HG02588 (cell line): Measurements from ENCODE around the gene NME7.
"Not testable (repeated sequence)": the region's sequence is repeated elsewhere in the genome, so short reads cannot be mapped to it uniquely, and the experiment has no call there.

Experiments
- ATAC-seq: cut with Tn5 transposase; IDR thresholded peaks from one replicate; pipeline ENCODE4 v1.9.1; 2021; ENCODE audit warnings: mild to moderate bottlenecking, moderate library complexity; ENCODE audit not compliant: unreplicated experiment

NME7 gene

DNA sequence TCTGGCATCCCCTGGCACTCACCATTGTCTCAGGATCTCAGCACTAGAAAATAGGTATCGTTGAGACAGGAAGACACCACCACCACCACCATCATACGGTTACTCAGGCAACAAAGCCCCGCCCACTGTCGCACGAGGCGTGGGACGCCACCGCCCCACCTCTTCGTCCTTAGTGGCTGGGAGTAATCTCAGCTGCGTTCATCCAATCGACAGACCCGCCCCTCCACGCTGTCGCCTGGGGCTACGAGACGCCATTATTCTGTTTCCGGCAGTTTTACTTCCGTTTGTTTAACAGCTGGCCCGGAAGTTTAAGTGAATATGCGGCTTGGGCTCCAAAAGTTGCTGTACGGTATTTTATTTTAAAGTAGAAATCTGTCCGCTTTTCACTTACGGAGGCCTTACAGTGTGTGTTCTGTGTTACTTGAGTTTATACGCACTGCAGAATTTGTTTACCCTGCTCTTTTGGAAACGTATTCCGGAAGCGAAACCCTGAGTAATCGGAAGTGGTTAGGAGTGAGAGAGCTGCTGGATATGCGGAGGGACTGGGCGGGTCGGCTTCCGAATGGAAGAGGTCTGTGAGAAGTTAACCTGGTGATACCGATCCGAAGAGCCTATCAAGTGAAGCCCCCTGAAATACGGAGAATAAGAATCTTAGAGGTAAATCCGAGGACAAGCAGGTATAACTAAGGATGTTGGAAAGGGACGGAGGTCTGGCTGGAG, at the start of gene NME7, which contains the start of gene BLZF1:
Gene NME7 (minus strand): TSS at position 112 of the 720 bp plus-strand sequence. CDS start 87 bp downstream, at position 25.
Gene BLZF1 (plus strand): TSS at position 510 of the 720 bp plus-strand sequence. CDS start 1,328 bp downstream, outside the sequence.
- ATAC-seq: peak; percentile 97

DNA sequence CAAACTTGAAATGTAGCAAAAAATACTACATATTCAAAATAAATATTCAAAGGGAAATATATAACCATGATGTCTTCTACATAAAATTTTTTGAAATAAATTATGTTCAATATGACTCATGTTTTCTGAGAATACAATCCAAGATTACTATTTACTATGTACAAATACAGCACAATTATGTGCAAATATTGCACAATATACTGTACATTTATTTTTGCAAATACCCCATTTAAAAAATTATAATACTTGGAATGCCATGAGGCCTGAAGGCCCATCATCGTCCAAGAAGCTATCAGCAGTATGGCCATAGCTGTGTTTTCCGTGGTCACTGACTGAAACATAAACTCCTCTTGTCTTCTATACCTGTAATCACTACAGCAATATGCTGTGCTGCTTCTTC, 47.4 kb upstream of the NME7 start:
- ATAC-seq: no peak

GRCh38 chr1:169408340-169408739, 40.7 kb upstream of the NME7 start:
- not testable (repeated sequence) for ATAC-seq

- not testable (repeated sequence) for ATAC-seq
Observed at GRCh38 chr1:169402578-169402977, 35.0 kb upstream of the NME7 start.

- ATAC-seq: no peak
Observed at GRCh38 chr1:169395955-169396354, 28.4 kb upstream of the NME7 start.

DNA sequence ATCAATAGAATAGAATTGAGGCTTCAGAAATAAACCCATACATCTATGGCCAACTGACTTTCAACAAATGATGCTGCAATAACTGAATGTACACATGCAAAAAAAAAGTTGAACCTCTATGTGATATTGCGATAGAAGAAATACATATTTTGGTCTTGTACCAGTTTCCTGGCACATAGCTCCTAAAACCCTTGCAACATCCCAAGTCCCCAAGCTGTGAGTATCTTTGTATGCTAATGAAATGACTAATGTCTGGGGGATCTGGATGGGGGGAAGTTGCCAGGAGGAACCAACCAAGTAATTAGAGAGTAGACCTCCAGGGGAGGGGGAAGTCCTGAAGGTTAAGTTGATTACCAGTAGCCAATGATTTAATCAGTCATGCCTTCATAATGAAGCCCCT, 24.8 kb upstream of the NME7 start:
- no peak for ATAC-seq

- peak; percentile 63 for ATAC-seq
Observed at GRCh38 chr1:169390303-169390702, 22.7 kb upstream of the NME7 start.

GRCh38 chr1:169387399-169387798, 19.8 kb upstream of the NME7 start:
- ATAC-seq: no peak

GRCh38 chr1:169383449-169383848, 15.9 kb upstream of the NME7 start:
- no peak for ATAC-seq

- ATAC-seq: no peak
Observed at GRCh38 chr1:169381162-169381561, 13.6 kb upstream of the NME7 start.

GRCh38 chr1:169371404-169371803, 3.8 kb upstream of the NME7 start:
- ATAC-seq: no peak

DNA sequence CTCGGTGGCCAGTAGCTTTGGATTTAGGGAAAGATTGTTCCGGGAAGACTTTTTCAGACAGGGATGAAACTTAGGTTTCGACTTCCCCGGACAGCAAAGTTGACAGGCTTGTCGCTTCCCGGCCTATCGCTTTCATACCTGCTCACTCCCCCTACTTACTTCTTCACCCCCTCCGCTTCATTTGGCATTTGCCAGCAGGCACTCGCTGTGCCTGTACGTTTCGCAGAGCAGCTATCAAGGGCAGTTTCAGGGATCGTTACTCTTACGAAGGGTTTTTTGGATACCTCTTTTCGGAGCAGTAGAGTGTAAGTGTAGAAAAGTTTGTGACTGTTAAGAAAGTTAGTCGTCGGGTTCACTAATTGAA, 791 bp upstream of the NME7 start:
- ATAC-seq: no peak

- no peak for ATAC-seq
Observed at GRCh38 chr1:169367096-169367685, 406 bp downstream of the NME7 start.

- ATAC-seq: no peak
Observed at GRCh38 chr1:169364948-169365347, 2.6 kb downstream of the NME7 start.

- ATAC-seq: no peak
Observed at GRCh38 chr1:169363046-169363730, 4.4 kb downstream of the NME7 start.

DNA sequence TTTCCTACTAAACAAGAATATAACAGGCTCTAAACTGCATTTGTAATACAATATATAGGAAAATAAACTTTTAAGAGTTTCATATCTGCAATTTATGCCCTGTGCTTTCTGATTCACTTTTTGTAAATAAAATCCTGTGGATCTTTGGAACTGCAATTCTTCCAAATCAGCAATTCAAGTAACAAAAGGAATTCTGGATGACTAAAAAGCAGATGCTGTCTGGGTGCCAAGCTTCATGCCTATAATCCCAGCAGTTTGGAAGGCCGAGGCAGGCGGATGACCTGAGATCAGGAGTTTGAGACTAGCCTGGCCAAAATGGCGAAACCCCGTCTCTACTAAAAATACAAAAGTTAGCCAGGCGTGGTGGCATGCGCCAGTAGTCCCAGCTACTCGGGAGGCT, 6.3 kb downstream of the NME7 start:
- ATAC-seq: no peak

GRCh38 chr1:169360415-169360814, 7.2 kb downstream of the NME7 start:
- no peak for ATAC-seq

DNA sequence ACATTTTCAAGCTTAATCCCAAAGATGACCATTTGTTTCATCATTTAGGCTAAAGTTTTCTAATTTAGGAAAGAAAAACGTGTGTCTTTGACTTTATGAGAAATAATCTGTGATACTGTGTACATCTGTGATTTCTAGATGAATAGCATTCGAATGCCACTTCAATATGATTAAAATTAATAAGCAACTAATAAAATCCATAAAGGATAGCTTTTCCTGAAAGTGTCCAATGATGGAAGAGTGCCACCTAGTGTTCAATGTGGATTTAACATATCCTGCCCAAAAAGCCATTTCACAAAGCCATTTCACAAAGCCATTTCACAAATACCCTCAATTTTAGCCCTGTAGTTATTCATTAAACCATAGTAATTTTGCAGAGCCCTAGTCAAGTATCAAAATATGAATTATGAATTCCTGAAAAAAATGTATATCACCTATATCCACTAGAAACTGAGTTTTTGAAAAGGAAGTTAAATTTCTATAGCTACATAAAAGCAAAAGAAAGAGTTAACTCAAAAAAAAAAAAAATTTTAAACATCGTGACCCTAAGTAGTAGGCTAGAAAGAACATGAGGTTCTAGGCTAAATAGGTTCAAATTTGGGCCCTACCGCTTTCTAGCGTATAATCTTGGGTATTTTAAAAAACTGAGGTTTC, 19.1 kb downstream of the NME7 start:
- no peak for ATAC-seq

DNA sequence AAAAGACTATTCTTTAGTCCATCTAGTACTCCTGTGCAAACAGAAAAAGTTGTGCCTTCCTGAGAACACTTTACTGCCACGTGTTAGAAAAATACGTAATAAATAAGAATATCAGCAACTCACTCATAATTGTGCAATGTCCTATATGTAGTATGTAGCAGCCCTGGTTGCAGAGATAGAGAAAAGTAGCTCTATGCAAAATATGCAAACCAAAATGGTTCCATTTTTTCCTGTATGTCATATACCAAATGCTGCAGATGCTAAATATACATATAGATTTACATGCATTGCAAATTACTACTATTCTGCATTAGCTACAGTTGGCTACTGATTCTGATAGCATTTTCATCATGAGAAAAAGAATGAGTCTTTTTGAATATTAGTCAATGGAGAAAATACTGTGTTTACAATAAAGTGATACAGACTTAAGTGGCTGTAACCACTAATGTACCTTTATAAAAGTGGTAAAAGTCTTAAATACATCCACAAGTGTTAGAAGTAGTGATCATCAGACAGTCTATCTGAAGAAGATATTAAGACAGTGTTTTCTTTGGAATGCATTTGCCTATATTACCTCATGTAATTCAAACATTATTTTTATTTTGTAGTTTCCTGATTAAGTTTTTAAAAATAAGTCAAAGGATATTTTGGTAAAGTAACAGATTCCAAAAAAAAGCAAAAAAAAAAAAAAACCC, 19.8 kb downstream of the NME7 start:
- ATAC-seq: no peak

GRCh38 chr1:169346036-169346589, 21.5 kb downstream of the NME7 start:
- no peak for ATAC-seq

DNA sequence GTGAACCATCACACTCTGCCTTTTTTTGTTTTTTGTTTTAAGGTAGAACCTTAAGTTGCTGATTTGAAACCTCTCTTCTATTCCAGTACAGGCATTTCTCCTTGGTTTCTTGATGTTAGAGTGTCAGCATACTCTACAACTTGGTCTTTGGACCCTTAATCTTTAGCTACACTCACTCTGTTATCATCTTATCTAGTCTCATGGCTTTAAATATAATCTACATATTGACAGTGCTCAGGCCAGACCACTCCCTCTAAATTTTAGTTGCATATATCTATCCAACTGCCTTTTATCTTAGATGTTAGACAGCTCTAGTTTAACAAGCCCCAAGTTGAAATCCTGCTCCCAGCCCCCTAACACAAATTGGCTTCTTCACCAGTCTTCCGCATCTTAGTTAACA, 22.1 kb downstream of the NME7 start:
- ATAC-seq: no peak
